ENCODE results near the gene ETFDH.
"Not testable (repeated sequence)": the region's sequence is repeated elsewhere in the genome, so short reads cannot be mapped to it uniquely, and the experiment has no call there.

DNA sequence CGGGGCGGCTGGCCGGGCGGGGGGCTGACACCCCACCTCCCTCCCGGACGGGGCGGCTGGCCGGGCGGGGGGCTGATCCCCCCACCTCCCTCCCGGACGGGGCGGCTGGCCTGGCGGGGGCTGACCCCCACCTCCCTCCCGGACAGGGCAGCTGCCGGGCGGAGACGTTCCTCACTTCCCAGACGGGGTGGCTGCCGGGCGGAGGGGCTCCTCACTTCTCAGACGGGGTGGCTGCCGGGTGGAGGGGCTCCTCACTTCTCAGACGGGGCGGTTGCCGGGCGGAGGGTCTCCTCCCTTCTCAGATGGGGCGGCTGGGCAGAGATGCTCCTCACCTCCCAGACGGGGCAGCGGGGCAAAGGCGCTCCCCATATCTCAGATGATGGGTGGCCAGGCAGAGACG, 74.4 kb downstream of the ETFDH start:
- TF ChIP-seq, protein P1, sequence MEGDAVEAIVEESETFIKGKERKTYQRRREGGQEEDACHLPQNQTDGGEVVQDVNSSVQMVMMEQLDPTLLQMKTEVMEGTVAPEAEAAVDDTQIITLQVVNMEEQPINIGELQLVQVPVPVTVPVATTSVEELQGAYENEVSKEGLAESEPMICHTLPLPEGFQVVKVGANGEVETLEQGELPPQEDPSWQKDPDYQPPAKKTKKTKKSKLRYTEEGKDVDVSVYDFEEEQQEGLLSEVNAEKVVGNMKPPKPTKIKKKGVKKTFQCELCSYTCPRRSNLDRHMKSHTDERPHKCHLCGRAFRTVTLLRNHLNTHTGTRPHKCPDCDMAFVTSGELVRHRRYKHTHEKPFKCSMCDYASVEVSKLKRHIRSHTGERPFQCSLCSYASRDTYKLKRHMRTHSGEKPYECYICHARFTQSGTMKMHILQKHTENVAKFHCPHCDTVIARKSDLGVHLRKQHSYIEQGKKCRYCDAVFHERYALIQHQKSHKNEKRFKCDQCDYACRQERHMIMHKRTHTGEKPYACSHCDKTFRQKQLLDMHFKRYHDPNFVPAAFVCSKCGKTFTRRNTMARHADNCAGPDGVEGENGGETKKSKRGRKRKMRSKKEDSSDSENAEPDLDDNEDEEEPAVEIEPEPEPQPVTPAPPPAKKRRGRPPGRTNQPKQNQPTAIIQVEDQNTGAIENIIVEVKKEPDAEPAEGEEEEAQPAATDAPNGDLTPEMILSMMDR (conservative IDR thresholded peaks at IDR 0.05 in 1 of 2, IDR thresholded peaks at IDR 0.05 in 1 of 2; ENCODE audit: extremely low read depth in 1 of 2, insufficient read depth in 1 of 2, low read depth in 1 of 2, low read length in 2 of 2) = not testable (repeated sequence)
- TF ChIP-seq EZH2 (IDR thresholded peaks at IDR 0.05; ENCODE audit: borderline replicate concordance, low read length) = not testable (repeated sequence)
